ENCODE data around the gene TNNT2. TPM values are rescaled to one million over a fixed set of nuclear protein-coding genes. Genes with fewer than 3 reads are reported as not detected.

The TNNT2 gene
- total RNA-seq, 1 donor from 2014 or later: not detected

GRCh38 chr1:201365251-201365650 is 12.2 kb downstream of the TNNT2 start:
- Mint-ChIP-seq H3K27ac (no peak overlapping the region), H3K36me3 (ENCODE audit: low read depth) (no peaks in the 10 kb centered on the region), H3K4me1 (ENCODE audit: low read depth) (no peaks in the 10 kb centered on the region), H3K4me3 (ENCODE audit: low read depth) (no peak overlapping the region), H3K9me3 (no peaks in the 10 kb centered on the region), H3K27me3 (ENCODE audit: low read depth) (peaks cover 5% of the 10 kb centered on the region)
- no peak for DNase-seq (ENCODE audit: low spot score)
- intact Hi-C loops (cut with micrococcal nuclease): no loop called here

GRCh38 chr1:201364808-201365105 is 12.7 kb downstream of the TNNT2 start:
- intact Hi-C loops (cut with micrococcal nuclease): no loop called here
- DNase-seq (ENCODE audit: low spot score): no peak
- Mint-ChIP-seq H3K4me3 (ENCODE audit: low read depth) (no peak overlapping the region), H3K27me3 (ENCODE audit: low read depth) (peaks cover 5% of the 10 kb centered on the region), H3K36me3 (ENCODE audit: low read depth) (no peaks in the 10 kb centered on the region), H3K4me1 (ENCODE audit: low read depth) (no peaks in the 10 kb centered on the region), H3K27ac (no peak overlapping the region), H3K9me3 (no peaks in the 10 kb centered on the region)

DNA sequence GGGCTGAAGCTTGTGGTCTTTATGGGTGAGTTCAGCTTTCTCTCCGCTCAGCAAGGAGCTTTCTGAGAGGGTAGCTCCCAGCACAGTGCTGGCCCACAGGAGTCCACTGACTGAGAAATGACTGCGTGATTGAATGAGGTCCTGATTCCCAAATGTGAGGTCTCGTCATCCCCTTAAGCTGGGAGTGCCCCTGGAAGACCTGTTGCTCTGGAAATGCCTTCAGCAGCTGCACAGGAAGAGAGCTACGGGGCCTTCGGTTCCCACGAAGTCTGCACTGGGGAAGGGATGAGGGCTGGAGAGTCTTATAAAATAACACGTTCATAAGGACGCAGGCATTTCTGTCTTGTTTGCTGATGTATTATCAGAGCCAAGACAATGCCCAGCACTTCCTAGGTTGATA is 14.0 kb downstream of the TNNT2 start:
- DNase-seq (ENCODE audit: low spot score): no peak
- H3K27me3 Mint-ChIP-seq (ENCODE audit: low read depth): peaks cover 5% of the 10 kb centered on the region
- H3K9me3 Mint-ChIP-seq: no peaks in the 10 kb centered on the region
- H3K27ac Mint-ChIP-seq: no peak overlapping the region
- intact Hi-C loops (cut with micrococcal nuclease): no loop called here
- H3K36me3 Mint-ChIP-seq (ENCODE audit: low read depth): no peaks in the 10 kb centered on the region
- H3K4me3 Mint-ChIP-seq (ENCODE audit: low read depth): no peak overlapping the region
- H3K4me1 Mint-ChIP-seq (ENCODE audit: low read depth): no peaks in the 10 kb centered on the region

- no peaks in the 10 kb centered on the region for H3K9me3 Mint-ChIP-seq
- no peak overlapping the region for H3K27ac Mint-ChIP-seq
- no peaks in the 10 kb centered on the region for H3K36me3 Mint-ChIP-seq (ENCODE audit: low read depth)
- intact Hi-C loops (cut with micrococcal nuclease): no loop called here
- DNase-seq (ENCODE audit: low spot score): no peak
- H3K4me1 Mint-ChIP-seq (ENCODE audit: low read depth): no peaks in the 10 kb centered on the region
- H3K27me3 Mint-ChIP-seq (ENCODE audit: low read depth): peaks cover 5% of the 10 kb centered on the region
- H3K4me3 Mint-ChIP-seq (ENCODE audit: low read depth): no peak overlapping the region
These were observed 14.6 kb downstream of the TNNT2 start for GRCh38 chr1:201362906-201363305.

- Mint-ChIP-seq H3K36me3 (ENCODE audit: low read depth) (no peaks in the 10 kb centered on the region), H3K27ac (no peak overlapping the region), H3K27me3 (ENCODE audit: low read depth) (peaks cover 5% of the 10 kb centered on the region), H3K9me3 (no peaks in the 10 kb centered on the region), H3K4me1 (ENCODE audit: low read depth) (no peaks in the 10 kb centered on the region), H3K4me3 (ENCODE audit: low read depth) (no peak overlapping the region)
- intact Hi-C loops (cut with micrococcal nuclease): no loop called here
- no peak for DNase-seq (ENCODE audit: low spot score)
These were observed 15.6 kb downstream of the TNNT2 start for GRCh38 chr1:201361652-201362504.

- Mint-ChIP-seq H3K4me1 (ENCODE audit: low read depth) (no peaks in the 10 kb centered on the region), H3K27me3 (ENCODE audit: low read depth) (peaks cover 5% of the 10 kb centered on the region), H3K9me3 (no peaks in the 10 kb centered on the region), H3K27ac (no peak overlapping the region), H3K4me3 (ENCODE audit: low read depth) (no peak overlapping the region), H3K36me3 (ENCODE audit: low read depth) (no peaks in the 10 kb centered on the region)
- intact Hi-C loops (cut with micrococcal nuclease): no loop called here
- no peak for DNase-seq (ENCODE audit: low spot score)
These were observed 16.4 kb downstream of the TNNT2 start for GRCh38 chr1:201360901-201361651.

DNA sequence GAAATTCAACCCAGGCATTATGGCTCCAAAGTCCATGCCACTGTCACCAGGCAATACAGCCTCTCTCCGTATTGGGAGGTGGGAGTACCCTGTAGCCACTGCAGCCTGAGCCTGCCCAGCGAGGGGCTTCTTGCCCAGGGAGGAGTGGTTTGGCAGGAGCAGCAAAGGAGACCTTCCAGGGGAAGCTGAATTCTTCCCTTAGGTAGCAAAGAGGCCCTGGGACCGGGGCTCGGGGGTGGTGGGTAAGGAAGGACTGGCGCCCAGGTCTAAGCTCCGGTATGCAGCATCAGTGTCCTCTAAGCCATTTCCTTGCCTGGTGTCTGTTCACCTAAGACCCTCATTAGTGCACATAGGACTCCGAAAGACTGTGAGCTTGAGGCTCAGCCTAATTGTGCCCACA is 17.0 kb downstream of the TNNT2 start:
- intact Hi-C loops (cut with micrococcal nuclease): no loop called here
- DNase-seq (ENCODE audit: low spot score): no peak
- Mint-ChIP-seq H3K4me1 (ENCODE audit: low read depth) (no peaks in the 10 kb centered on the region), H3K9me3 (no peaks in the 10 kb centered on the region), H3K27ac (no peak overlapping the region), H3K4me3 (ENCODE audit: low read depth) (no peak overlapping the region), H3K36me3 (ENCODE audit: low read depth) (no peaks in the 10 kb centered on the region), H3K27me3 (ENCODE audit: low read depth) (peaks cover 5% of the 10 kb centered on the region)

DNA sequence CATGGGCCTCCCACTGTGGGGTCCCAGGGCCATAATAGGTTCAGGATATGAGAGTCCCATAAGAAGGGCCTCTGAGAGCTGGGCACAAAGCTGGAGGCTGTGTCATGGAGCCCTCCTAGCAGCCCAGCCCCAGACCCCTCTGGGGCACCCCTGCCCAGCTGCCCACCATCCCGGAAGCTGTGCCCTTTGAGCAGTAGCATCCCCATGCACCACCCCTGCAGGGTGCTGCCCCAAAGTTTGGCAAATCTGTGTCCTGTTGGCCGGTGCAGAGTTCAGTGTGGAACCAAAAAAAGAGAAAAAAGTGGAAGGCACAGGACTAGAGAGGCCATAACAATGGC is 17.6 kb downstream of the TNNT2 start:
- no peak overlapping the region for H3K27ac Mint-ChIP-seq
- H3K4me3 Mint-ChIP-seq (ENCODE audit: low read depth): no peak overlapping the region
- no peaks in the 10 kb centered on the region for H3K4me1 Mint-ChIP-seq (ENCODE audit: low read depth)
- intact Hi-C loops (cut with micrococcal nuclease): no loop called here
- H3K9me3 Mint-ChIP-seq: no peaks in the 10 kb centered on the region
- peaks cover 5% of the 10 kb centered on the region for H3K27me3 Mint-ChIP-seq (ENCODE audit: low read depth)
- H3K36me3 Mint-ChIP-seq (ENCODE audit: low read depth): no peaks in the 10 kb centered on the region
- DNase-seq (ENCODE audit: low spot score): no peak

DNA sequence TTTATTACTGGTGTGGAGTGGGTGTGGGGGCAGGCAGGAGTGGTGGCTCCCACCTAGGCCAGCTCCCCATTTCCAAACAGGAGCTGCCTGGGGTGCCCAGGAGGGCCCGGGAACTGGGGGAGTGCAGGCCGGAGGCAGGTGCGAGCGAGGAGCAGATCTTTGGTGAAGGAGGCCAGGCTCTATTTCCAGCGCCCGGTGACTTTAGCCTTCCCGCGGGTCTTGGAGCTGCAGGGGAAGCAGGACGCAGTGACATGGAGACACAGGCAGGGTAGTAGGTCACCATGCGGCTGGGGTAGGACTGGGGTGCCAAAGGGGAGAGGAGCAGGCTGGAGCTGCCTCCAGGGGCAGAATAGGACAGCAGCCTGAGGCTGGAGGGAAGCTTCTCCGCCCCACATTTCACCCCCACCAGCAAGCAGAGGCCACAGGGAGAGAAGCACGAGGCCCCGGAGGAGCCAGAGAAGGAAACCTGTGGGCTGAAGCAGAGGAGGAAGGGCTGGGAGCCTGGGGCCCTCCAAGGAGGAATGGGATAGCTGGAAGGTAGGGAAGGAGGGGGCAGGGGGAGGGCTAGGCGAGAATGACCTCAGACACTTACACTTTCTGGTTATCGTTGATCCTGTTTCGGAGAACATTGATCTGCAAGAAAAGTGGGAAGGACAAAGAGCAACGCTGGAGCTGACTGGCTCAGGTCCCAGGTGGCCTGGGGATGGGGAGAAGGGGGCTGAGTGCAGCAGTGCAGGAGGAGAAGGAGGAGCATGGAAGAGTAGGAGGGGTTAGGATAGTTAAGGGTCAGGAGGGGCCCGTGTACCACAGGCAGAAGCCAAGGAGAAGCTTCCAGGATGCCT is 18.2 kb downstream of the TNNT2 start:
- intact Hi-C loops (cut with micrococcal nuclease): no loop called here
- H3K4me1 Mint-ChIP-seq (ENCODE audit: low read depth): no peaks in the 10 kb centered on the region
- H3K36me3 Mint-ChIP-seq (ENCODE audit: low read depth): no peaks in the 10 kb centered on the region
- H3K9me3 Mint-ChIP-seq: no peaks in the 10 kb centered on the region
- no peak overlapping the region for H3K4me3 Mint-ChIP-seq (ENCODE audit: low read depth)
- H3K27ac Mint-ChIP-seq: no peak overlapping the region
- DNase-seq (ENCODE audit: low spot score): no peak
- H3K27me3 Mint-ChIP-seq (ENCODE audit: low read depth): peaks cover 5% of the 10 kb centered on the region

- H3K27ac Mint-ChIP-seq: no peak overlapping the region
- no peaks in the 10 kb centered on the region for H3K9me3 Mint-ChIP-seq
- H3K4me3 Mint-ChIP-seq (ENCODE audit: low read depth): no peak overlapping the region
- intact Hi-C loops (cut with micrococcal nuclease): no loop called here
- no peak for DNase-seq (ENCODE audit: low spot score)
- H3K4me1 Mint-ChIP-seq (ENCODE audit: low read depth): no peaks in the 10 kb centered on the region
- H3K27me3 Mint-ChIP-seq (ENCODE audit: low read depth): peaks cover 5% of the 10 kb centered on the region
- no peaks in the 10 kb centered on the region for H3K36me3 Mint-ChIP-seq (ENCODE audit: low read depth)
These were observed 18.9 kb downstream of the TNNT2 start for GRCh38 chr1:201358596-201358995.

- H3K27ac Mint-ChIP-seq: no peak overlapping the region
- H3K27me3 Mint-ChIP-seq (ENCODE audit: low read depth): peaks cover 2% of the 10 kb centered on the region
- H3K36me3 Mint-ChIP-seq (ENCODE audit: low read depth): no peaks in the 10 kb centered on the region
- no peak for DNase-seq (ENCODE audit: low spot score)
- H3K9me3 Mint-ChIP-seq: no peaks in the 10 kb centered on the region
- intact Hi-C loops (cut with micrococcal nuclease): no loop called here
- H3K4me3 Mint-ChIP-seq (ENCODE audit: low read depth): no peak overlapping the region
- no peaks in the 10 kb centered on the region for H3K4me1 Mint-ChIP-seq (ENCODE audit: low read depth)
These were observed 19.7 kb downstream of the TNNT2 start for GRCh38 chr1:201357636-201358348.

- no peaks in the 10 kb centered on the region for H3K9me3 Mint-ChIP-seq
- peaks cover 2% of the 10 kb centered on the region for H3K27me3 Mint-ChIP-seq (ENCODE audit: low read depth)
- H3K36me3 Mint-ChIP-seq (ENCODE audit: low read depth): no peaks in the 10 kb centered on the region
- DNase-seq (ENCODE audit: low spot score): no peak
- no peak overlapping the region for H3K27ac Mint-ChIP-seq
- no peaks in the 10 kb centered on the region for H3K4me1 Mint-ChIP-seq (ENCODE audit: low read depth)
- intact Hi-C loops (cut with micrococcal nuclease): no loop called here
- no peak overlapping the region for H3K4me3 Mint-ChIP-seq (ENCODE audit: low read depth)
These were observed 20.3 kb downstream of the TNNT2 start for GRCh38 chr1:201357211-201357610.

Measured in activated T-helper 2 cell treated with anti-CD3 and anti-CD28 coated beads, Interferon-gamma antibody, Interleukin-2, Interleukin-4, amounts not matched to agents 10 μg/mL and 5 μg/mL and 100 μg/mL, durations not matched to agents 14 hours and 24 hours and 36 hours (primary cell).